ENCODE data around the gene CEACAM3. TPM values are rescaled to one million over a fixed set of nuclear protein-coding genes. Genes with fewer than 3 reads are reported as not detected.
"Not testable (repeated sequence)": the region's sequence is repeated elsewhere in the genome, so short reads cannot be mapped to it uniquely, and the experiment has no call there.

Gene CEACAM3
- not detected for total RNA-seq
- polyA plus RNA-seq, result under 1 TPM in 2 of 3 donors, not detected in 1; 0.13 to 0.31 TPM
- long read RNA-seq, donor 1, result 0 reads
- long read RNA-seq, donor 2, result 0 reads
- long read RNA-seq, donor 3, result 0 reads
- long read RNA-seq, donor 4, result 0 reads
- long read RNA-seq, donor 5, result 0 reads
- long read RNA-seq, donor 6, result 0 reads
- long read RNA-seq, donor 7, result 0 reads
- long read RNA-seq, donor 8, result 0 reads
- long read RNA-seq, donor 9, result 0 reads
- long read RNA-seq, donor 10, result 0 reads

DNA sequence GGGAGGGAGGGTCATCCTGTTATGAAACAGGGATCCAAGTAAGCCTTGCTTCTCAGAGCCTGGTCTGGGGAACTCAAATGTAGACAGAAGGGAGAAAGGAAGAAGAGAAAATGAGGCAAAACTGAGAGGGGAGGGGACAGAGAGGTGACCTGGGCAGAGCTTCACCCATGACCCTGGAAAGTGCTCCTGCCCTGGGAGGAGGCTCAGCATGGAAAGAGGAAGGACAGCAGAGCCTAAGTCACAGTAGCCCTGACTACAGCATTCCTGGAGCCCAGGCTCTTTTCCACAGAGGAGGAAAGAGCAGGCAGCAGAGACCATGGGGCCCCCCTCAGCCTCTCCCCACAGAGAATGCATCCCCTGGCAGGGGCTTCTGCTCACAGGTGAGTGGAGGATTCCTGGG is at the start of gene CEACAM3:
TSS of gene CEACAM3 (plus strand) at position 226 of the 400 bp plus-strand sequence. CDS start at position 317, 91 bp downstream.
- no peak for TF ChIP-seq POLR2AphosphoS5 (IDR thresholded peaks at IDR 0.05)
- TF ChIP-seq EP300 (IDR thresholded peaks at IDR 0.05), result no peak
- no peak for TF ChIP-seq POLR2A (IDR thresholded peaks at IDR 0.05)
- TF ChIP-seq, protein P1, sequence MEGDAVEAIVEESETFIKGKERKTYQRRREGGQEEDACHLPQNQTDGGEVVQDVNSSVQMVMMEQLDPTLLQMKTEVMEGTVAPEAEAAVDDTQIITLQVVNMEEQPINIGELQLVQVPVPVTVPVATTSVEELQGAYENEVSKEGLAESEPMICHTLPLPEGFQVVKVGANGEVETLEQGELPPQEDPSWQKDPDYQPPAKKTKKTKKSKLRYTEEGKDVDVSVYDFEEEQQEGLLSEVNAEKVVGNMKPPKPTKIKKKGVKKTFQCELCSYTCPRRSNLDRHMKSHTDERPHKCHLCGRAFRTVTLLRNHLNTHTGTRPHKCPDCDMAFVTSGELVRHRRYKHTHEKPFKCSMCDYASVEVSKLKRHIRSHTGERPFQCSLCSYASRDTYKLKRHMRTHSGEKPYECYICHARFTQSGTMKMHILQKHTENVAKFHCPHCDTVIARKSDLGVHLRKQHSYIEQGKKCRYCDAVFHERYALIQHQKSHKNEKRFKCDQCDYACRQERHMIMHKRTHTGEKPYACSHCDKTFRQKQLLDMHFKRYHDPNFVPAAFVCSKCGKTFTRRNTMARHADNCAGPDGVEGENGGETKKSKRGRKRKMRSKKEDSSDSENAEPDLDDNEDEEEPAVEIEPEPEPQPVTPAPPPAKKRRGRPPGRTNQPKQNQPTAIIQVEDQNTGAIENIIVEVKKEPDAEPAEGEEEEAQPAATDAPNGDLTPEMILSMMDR (IDR thresholded peaks at IDR 0.05), result no peak
- no peaks in the 10 kb centered on the region for H3K36me3 ChIP-seq
- H3K4me3 ChIP-seq, result peak within 1 kb of the TSS in 1 of 4 donors; percentile 23
- H3K4me1 ChIP-seq, result peaks cover 0 to 10% (median 5%) of the 10 kb centered on the region in 4 donors
- DNase-seq, result no peak
- intact Hi-C loops (cut with DNase I; ENCODE audit: low total_unique reads), result no loop called here
- H3K27ac ChIP-seq, result peak within 1 kb of the TSS in 2 of 5 donors; percentile 8 to 17
- H3K27me3 ChIP-seq, result peaks cover 0 to 40% (median 0%) of the 10 kb centered on the region in 3 donors
- H3K9me3 ChIP-seq, result no peaks in the 10 kb centered on the region

DNA sequence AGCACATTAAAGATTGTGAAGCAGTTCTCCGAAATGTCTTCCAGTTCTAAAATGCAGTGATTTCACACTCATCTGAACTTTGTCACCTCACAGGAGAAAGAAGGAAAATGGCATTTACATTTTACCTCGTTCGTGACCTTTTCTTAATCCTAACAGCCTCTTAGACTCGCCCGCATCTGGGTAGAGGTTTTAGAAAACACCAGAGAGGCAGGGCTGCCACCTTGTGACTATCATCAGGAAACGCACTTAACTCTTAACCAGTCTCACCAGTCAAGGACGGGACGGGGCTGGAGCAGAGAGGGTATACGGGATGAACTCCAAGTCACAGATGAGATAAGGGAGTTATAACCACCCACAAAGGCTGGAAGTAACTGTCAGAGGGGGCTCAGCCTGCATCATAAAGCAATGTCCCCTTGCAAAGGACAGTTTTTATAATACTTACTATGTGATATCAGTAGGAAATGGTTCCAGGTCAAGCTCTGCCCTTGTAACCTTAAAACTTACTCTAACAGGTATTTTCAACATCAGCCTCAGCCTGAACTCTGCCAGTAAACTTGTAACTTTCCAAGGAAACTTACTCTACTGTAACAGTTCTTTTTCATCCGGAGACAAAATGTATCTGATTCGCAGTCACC is 49.7 kb upstream of the CEACAM3 start:
- Histone ChIP-seq H3K9me3 (no peaks in the 10 kb centered on the region), H3K27me3 (peaks cover 0 to 33% (median 0%) of the 10 kb centered on the region in 3 donors), H3K27ac (peak overlapping the region in 1 of 5 donors; percentile 46), H3K36me3 (no peaks in the 10 kb centered on the region), H3K4me1 (peaks cover 5 to 28% (median 18%) of the 10 kb centered on the region in 4 donors), H3K4me3 (no peak overlapping the region)
- TF ChIP-seq, protein P1 (IDR thresholded peaks at IDR 0.05), result peak in 2 of 7 experiments; percentile 50 to 59
- TF ChIP-seq POLR2AphosphoS5 (IDR thresholded peaks at IDR 0.05), result no peak
- 16 to 19% (median 17%) methylated on average over 11 of the region's 11 CpGs for WGBS, 5 donors
- DNase-seq, result peak; percentile 73 to 83
- intact Hi-C loops (cut with DNase I; ENCODE audit: low total_unique reads), result no loop called here

DNA sequence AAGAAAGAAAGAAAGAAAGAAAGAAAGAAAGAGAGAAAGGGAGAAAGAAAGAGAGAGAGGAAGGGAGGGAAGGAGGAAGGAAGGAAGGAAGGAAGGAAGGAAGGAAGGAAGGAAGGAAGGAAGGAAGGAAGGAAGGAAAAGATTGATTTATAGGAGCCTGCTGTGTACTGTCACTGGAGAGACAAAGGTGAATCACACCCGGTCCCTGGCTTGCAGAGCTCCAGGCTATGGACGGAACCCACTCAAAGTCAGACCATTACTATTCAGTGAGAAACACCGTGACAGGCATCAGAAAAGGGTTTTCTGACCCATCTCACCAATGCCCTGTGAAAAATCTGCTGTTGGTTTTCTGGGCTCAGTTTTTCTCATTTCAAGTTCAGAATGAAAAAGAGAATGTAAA is 48.4 kb upstream of the CEACAM3 start:
- 61 to 80% (median 76%) methylated on average over 3 of the region's 3 CpGs for WGBS, 5 donors
- DNase-seq, result no peak
- Histone ChIP-seq H3K36me3 (no peaks in the 10 kb centered on the region), H3K9me3 (no peaks in the 10 kb centered on the region), H3K4me3 (no peak overlapping the region), H3K4me1 (peaks cover 5 to 37% (median 29%) of the 10 kb centered on the region in 4 donors), H3K27ac (peak overlapping the region in 1 of 5 donors; percentile 60), H3K27me3 (peaks cover 0 to 45% (median 0%) of the 10 kb centered on the region in 3 donors)
- no peak for TF ChIP-seq POLR2AphosphoS5 (IDR thresholded peaks at IDR 0.05)
- no peak for TF ChIP-seq POLR2A (IDR thresholded peaks at IDR 0.05)
- TF ChIP-seq, protein P1 (IDR thresholded peaks at IDR 0.05), result no peak
- TF ChIP-seq EP300 (IDR thresholded peaks at IDR 0.05), result no peak
- intact Hi-C loops (cut with DNase I; ENCODE audit: low total_unique reads), result no loop called here

DNA sequence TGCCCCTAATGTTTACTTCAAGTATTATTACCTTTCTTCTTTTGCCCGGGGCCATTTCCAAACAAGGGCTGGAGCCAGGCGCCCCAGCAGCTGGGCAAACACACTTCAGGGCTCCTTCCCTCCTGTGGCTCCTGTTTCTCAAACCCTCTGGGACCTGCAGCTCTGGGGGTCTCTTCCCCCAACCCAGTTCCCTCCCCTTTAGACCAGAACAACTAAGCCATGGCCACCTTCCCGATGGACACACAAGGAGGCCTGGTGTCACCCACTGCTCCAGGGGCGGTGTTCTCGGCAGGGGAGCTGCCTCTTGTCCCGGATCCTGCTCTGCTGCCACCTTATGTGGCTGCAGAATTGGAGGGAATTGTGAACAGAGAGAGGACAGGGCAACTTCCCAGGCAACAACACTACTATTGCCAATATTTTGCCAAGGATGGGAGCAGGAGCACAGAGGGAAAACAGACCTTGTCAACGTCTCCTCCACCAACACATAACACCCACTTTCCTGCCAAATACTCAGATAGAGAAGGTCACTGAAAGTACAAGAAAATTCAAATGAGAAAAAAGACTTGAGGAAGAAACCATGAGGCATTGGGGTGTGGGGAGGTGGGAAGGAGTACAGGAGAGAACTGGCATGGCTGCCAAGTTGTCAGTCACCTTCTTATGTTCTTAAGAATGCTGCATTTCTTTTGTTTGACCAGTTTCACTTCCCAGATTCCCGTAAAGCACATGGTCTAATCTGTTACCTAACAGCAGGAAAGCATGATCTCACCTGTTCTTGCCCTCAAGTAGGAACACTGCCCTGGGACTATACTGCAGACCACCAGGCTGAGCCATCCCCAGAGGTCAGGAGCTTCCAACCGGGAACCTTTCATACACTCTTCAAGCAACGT is 45.9 kb upstream of the CEACAM3 start:
- intact Hi-C loops (cut with DNase I; ENCODE audit: low total_unique reads); H3K9me3 ChIP-seq; H3K36me3 ChIP-seq; H3K4me3 ChIP-seq: not testable (repeated sequence)
- H3K27ac ChIP-seq, result peak overlapping the region; percentile 60 to 88 (median 77)
- DNase-seq, result peak; percentile 75 to 81
- TF ChIP-seq POLR2AphosphoS5 (IDR thresholded peaks at IDR 0.05), result peak in 2 of 3 donors; percentile 22 to 40
- H3K4me1 ChIP-seq, result peaks cover 5 to 43% (median 37%) of the 10 kb centered on the region in 4 donors
- peaks cover 0 to 54% (median 0%) of the 10 kb centered on the region in 3 donors for H3K27me3 ChIP-seq
- 28 to 33% (median 33%) methylated on average over 5 to 8 of the region's 10 CpGs for WGBS, 5 donors

All from stomach (tissue), 19 donors.